Measurements from ENCODE around the gene ARHGAP4. TPM values are rescaled to one million over a fixed set of nuclear protein-coding genes. Genes with fewer than 3 reads are reported as not detected.

Gene ARHGAP4
- polyA plus RNA-seq, 3 donors from 2014 or later = 54.6 to 122 (median 75.7) TPM

GRCh38 chrX:153945956-153946943 lies 20.2 kb upstream of the ARHGAP4 start:
- Mint-ChIP-seq H3K27me3 (ENCODE audit: low read depth in 3 of 3) (peaks cover 0 to 10% (median 5%) of the 10 kb centered on the region in 3 donors), H3K9me3 (no peaks in the 10 kb centered on the region), H3K4me3 (no peak overlapping the region), H3K27ac (peak overlapping the region in 2 of 6 donors; percentile 46 to 60), H3K4me1 (peaks cover 26 to 34% of the 10 kb centered on the region in 2 donors), H3K36me3 (peaks cover 0 to 24% (median 9%) of the 10 kb centered on the region in 3 donors)
- no peak for DNase-seq

GRCh38 chrX:153944800-153945150 lies 18.7 kb upstream of the ARHGAP4 start:
- Mint-ChIP-seq H3K27ac (peak overlapping the region in 2 of 6 donors; percentile 55 to 64), H3K4me1 (peaks cover 30 to 31% of the 10 kb centered on the region in 2 donors), H3K36me3 (peaks cover 0 to 13% (median 4%) of the 10 kb centered on the region in 3 donors), H3K4me3 (peak overlapping the region in 4 of 5 donors; percentile 21 to 76 (median 52)), H3K27me3 (ENCODE audit: low read depth in 3 of 3) (peaks cover 0 to 8% (median 7%) of the 10 kb centered on the region in 3 donors), H3K9me3 (no peaks in the 10 kb centered on the region)
- no peak for DNase-seq

GRCh38 chrX:153944140-153944799 lies 18.2 kb upstream of the ARHGAP4 start, which contains the start of gene RENBP:
TSS of gene RENBP (minus strand) at chrX:153944643. CDS start at chrX:153944610, 33 bp downstream.
- H3K36me3 Mint-ChIP-seq = peaks cover 0 to 10% (median 4%) of the 10 kb centered on the region in 3 donors
- peak within 1 kb of the TSS; percentile 73 to 83 (median 76) for H3K4me3 Mint-ChIP-seq
- peaks cover 27 to 29% of the 10 kb centered on the region in 2 donors for H3K4me1 Mint-ChIP-seq
- H3K9me3 Mint-ChIP-seq = no peaks in the 10 kb centered on the region
- no peak for DNase-seq
- peaks cover 0 to 9% (median 7%) of the 10 kb centered on the region in 3 donors for H3K27me3 Mint-ChIP-seq (ENCODE audit: low read depth in 3 of 3)
- peak within 1 kb of the TSS in 5 of 6 donors; percentile 55 to 77 (median 66) for H3K27ac Mint-ChIP-seq

GRCh38 chrX:153941336-153942252 lies 15.5 kb upstream of the ARHGAP4 start:
- Mint-ChIP-seq H3K36me3 (no peaks in the 10 kb centered on the region), H3K27ac (no peak overlapping the region), H3K4me3 (peak overlapping the region in 3 of 5 donors; percentile 54 to 69 (median 55)), H3K9me3 (no peaks in the 10 kb centered on the region), H3K4me1 (peaks cover 5 to 15% of the 10 kb centered on the region in 2 donors), H3K27me3 (ENCODE audit: low read depth in 3 of 3) (peaks cover 0 to 9% (median 0%) of the 10 kb centered on the region in 3 donors)
- no peak for DNase-seq

- Mint-ChIP-seq H3K27ac (no peak overlapping the region), H3K36me3 (no peaks in the 10 kb centered on the region)
Measured at GRCh38 chrX:153939573-153939972, 13.5 kb upstream of the ARHGAP4 start.

GRCh38 chrX:153938226-153938786 lies 12.2 kb upstream of the ARHGAP4 start:
- Mint-ChIP-seq H3K4me3 (no peak overlapping the region), H3K4me1 (peaks cover 14 to 20% of the 10 kb centered on the region in 2 donors), H3K27me3 (ENCODE audit: low read depth in 3 of 3) (peaks cover 0 to 8% (median 0%) of the 10 kb centered on the region in 3 donors), H3K27ac (no peak overlapping the region), H3K9me3 (no peaks in the 10 kb centered on the region), H3K36me3 (no peaks in the 10 kb centered on the region)
- no peak for DNase-seq

More at GRCh38 chrX:153939573-153939972, 13.5 kb upstream of the ARHGAP4 start:
- Mint-ChIP-seq H3K9me3 (no peaks in the 10 kb centered on the region), H3K4me1 (peaks cover 5 to 15% of the 10 kb centered on the region in 2 donors), H3K4me3 (no peak overlapping the region), H3K27me3 (ENCODE audit: low read depth in 3 of 3) (peaks cover 0 to 7% (median 0%) of the 10 kb centered on the region in 3 donors)
- DNase-seq = no peak

- Mint-ChIP-seq H3K9me3 (no peaks in the 10 kb centered on the region), H3K27ac (peak overlapping the region in 1 of 6 donors; percentile 62), H3K36me3 (no peaks in the 10 kb centered on the region), H3K27me3 (ENCODE audit: low read depth in 3 of 3) (peaks cover 0 to 8% (median 0%) of the 10 kb centered on the region in 3 donors), H3K4me3 (no peak overlapping the region), H3K4me1 (peaks cover 14 to 20% of the 10 kb centered on the region in 2 donors)
- no peak for DNase-seq
Measured at GRCh38 chrX:153937056-153937455, 11.0 kb upstream of the ARHGAP4 start.

- peak overlapping the region in 4 of 6 donors; percentile 50 to 66 (median 60) for H3K27ac Mint-ChIP-seq
- DNase-seq = no peak
Measured at GRCh38 chrX:153935326-153935851, 9.3 kb upstream of the ARHGAP4 start.

GRCh38 chrX:153934762-153935325 lies 8.8 kb upstream of the ARHGAP4 start, which contains the start of gene NAA10:
TSS of gene NAA10 (minus strand) at chrX:153935037. CDS start at chrX:153934904, 133 bp downstream.
- Mint-ChIP-seq H3K9me3 (no peaks in the 10 kb centered on the region), H3K36me3 (peaks cover 0 to 3% (median 3%) of the 10 kb centered on the region in 3 donors), H3K4me3 (peak within 1 kb of the TSS; percentile 82 to 88 (median 85)), H3K27ac (peak within 1 kb of the TSS in 5 of 6 donors; percentile 67 to 83 (median 80)), H3K4me1 (peaks cover 9 to 16% of the 10 kb centered on the region in 2 donors), H3K27me3 (ENCODE audit: low read depth in 3 of 3) (peaks cover 0 to 9% (median 0%) of the 10 kb centered on the region in 3 donors)
- peak; percentile 70 to 79 (median 77) for DNase-seq

More at GRCh38 chrX:153935326-153935851, 9.3 kb upstream of the ARHGAP4 start:
- Mint-ChIP-seq H3K4me3 (peak overlapping the region; percentile 33 to 74 (median 73)), H3K4me1 (peaks cover 9 to 16% of the 10 kb centered on the region in 2 donors), H3K36me3 (peaks cover 0 to 3% (median 3%) of the 10 kb centered on the region in 3 donors), H3K9me3 (no peaks in the 10 kb centered on the region), H3K27me3 (ENCODE audit: low read depth in 3 of 3) (peaks cover 0 to 10% (median 0%) of the 10 kb centered on the region in 3 donors)

- DNase-seq = no peak
- Mint-ChIP-seq H3K36me3 (peaks cover 0 to 3% (median 3%) of the 10 kb centered on the region in 3 donors), H3K27me3 (ENCODE audit: low read depth in 3 of 3) (peaks cover 0 to 6% (median 0%) of the 10 kb centered on the region in 3 donors), H3K4me3 (peak overlapping the region; percentile 82 to 88 (median 85)), H3K4me1 (peaks cover 11 to 17% of the 10 kb centered on the region in 2 donors), H3K9me3 (no peaks in the 10 kb centered on the region), H3K27ac (peak overlapping the region in 5 of 6 donors; percentile 67 to 83 (median 80))
Measured at GRCh38 chrX:153934148-153934761, 8.2 kb upstream of the ARHGAP4 start.

GRCh38 chrX:153933748-153934147 lies 7.7 kb upstream of the ARHGAP4 start:
- H3K4me3 Mint-ChIP-seq = peak overlapping the region; percentile 82 to 88 (median 85)
- H3K4me1 Mint-ChIP-seq = peaks cover 16 to 21% of the 10 kb centered on the region in 2 donors
- H3K27me3 Mint-ChIP-seq (ENCODE audit: low read depth in 3 of 3) = peaks cover 0 to 6% (median 0%) of the 10 kb centered on the region in 3 donors
- H3K9me3 Mint-ChIP-seq = no peaks in the 10 kb centered on the region
- peaks cover 0 to 3% (median 3%) of the 10 kb centered on the region in 3 donors for H3K36me3 Mint-ChIP-seq
- DNase-seq = no peak
- peak overlapping the region in 5 of 6 donors; percentile 67 to 83 (median 80) for H3K27ac Mint-ChIP-seq
